GM18858 (cell line): ENCODE results near the gene LAGE3.

ENCODE experiments used
- ATAC-seq: cut with Tn5 transposase; IDR thresholded peaks from one replicate; pipeline ENCODE4 v1.9.1; 2021; ENCODE audit not compliant: unreplicated experiment

The LAGE3 gene

DNA sequence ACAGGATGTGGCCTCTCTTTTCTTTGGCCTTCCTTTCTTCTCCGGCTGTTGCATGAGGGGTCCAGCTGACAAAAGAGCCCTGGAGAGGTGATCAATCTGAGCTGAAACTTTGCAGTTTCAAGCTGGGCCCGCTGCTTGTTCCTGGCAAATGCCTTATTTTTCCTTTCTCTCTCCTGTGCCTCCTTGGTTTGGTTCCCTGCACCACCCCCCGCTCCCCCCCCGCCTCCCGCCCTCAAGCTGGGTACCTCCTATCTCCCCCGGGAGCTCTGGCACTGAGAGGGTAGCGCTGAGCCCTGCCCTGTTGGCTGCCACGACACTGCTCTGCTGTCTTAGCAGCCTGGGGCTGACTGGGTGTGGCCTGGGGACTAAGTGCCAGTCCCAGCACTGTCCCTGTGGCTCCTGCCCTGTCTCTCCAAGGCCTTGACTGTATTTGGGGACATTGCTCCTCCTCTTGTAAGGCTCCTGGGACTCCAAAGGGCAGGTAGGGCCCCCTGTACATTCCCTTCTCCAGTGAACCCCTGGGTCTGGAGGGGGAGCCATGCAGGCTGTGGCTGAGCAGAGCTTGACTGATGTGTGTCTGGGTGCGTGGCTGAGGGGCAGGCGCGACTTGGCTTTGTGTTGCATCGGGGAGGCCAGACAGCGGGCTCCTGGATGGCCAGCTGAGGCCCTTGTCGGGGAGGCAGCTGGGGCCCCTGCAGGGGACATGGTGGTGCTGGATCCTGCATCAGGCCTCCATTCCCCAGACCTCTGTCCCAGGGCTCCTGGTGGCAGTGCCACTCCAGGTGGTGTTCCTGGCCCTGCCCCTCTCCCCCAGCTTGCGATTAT lies 19.9 kb downstream of the LAGE3 start:
- ATAC-seq = no peak

DNA sequence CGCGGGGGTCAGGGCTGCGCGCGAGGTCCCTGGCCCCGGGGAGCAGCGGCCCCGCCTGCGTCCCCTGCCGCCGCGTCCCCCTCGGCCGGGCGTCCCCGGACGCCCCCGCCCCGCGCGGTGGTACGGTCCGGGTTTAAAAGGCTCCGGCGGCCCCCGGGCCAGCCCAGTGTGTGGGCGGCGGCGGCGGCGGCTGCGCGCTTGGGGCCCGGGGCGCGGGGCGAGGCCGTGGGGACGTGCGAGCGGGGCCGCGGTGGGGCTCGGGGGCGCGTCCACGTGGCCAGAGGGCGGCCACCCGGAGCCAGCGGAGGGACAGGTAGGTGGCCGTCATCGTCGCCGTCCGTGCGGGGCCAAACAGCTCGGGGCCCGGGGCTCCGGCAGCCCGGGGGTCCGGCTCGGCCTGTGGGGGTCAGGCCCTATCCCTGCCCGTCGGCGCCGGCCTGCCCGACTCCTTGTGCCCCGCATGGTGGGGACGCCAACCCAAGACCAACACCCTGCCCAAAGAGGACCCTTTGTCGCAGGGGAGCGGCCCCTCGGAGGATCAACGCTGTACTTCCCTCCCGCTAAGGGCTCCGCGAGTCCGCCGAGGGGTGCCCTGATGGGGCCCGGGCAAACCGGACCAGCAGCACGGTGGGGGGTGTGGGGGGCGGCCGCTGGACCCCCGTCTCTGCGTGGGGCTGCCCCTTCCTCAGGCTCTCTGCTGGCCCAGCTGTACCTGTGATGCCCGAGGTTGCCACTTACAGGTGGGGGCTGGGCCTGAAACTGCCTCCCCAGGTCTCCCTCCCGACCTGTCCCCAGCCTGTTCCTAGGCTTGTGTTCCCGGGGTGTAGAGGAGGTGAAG lies 20.7 kb downstream of the LAGE3 start, which contains the start of gene PLXNA3:
Gene PLXNA3, plus strand, starts transcription at position 166 of the 838 bp plus-strand sequence. CDS start 1,903 bp downstream, outside the sequence.
- no peak for ATAC-seq

DNA sequence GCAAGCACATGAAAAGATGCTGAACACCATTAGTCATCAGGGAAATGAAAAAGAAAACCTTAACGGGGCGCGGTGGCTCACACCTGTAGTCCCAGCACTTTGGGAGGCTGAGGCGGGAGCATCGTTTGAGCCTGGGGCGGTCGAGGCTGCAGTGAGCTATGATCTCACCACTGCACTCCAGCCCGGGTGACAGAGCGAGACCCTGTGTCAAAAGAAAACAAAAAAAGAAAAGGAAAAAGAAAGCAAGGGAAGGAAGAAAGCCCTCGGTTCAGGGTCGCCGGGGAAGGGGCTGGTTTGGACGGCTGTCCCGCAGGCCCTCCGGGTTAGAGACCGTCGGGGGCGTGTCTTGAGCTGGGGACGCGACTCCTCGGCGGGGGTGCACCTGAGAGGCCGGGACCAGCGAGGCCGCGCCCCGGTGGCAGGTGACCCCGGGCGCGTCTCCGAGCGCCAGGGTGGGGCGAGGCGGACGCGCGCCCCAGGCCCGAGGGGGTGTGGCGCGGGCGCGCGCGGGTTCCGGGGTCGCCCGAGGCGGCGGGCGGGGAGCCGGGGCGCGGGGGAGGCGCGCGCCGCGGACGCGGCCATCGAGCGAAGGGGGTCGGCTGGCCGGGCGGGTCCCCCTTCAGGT lies 21.5 kb downstream of the LAGE3 start:
- ATAC-seq = no peak

DNA sequence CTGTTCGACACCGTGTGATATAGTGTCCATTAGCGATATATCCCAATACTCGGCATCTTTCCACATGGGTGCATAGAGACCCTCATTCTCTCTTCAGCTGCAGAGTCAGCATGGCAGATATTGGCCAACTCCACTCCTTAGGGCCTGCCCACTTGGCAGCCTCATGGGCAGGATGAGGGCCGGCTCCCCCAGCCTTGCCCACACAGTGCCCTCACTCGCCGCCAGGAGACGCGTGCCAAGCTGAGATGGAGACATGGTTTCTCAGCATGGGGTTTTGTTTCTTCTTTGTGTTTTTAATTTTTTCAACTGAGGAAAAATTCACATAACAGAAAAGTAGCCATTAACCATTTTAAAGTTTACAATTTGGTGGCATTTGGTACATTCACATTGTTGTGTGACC lies 26.3 kb downstream of the LAGE3 start:
- no peak for ATAC-seq

DNA sequence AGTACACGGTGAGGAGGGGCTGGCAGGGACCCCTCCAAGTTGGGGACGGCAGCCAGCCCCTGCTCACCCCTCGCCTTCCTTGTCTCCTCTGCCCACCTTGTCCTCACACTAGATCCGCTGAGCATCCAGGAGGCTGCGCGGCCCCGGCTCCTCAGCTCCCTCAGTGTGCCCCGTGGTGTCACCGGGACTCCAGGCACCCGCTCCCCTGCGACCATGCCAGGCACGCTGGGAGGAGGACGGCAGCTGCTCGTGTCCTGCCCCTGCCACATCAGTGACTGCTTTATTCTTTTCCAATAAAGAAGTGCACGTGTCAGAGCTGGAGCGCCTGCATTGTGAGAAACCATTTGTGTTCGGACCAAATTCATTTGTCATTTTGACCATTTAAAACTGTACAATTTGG lies 28.8 kb downstream of the LAGE3 start:
- ATAC-seq = no peak

DNA sequence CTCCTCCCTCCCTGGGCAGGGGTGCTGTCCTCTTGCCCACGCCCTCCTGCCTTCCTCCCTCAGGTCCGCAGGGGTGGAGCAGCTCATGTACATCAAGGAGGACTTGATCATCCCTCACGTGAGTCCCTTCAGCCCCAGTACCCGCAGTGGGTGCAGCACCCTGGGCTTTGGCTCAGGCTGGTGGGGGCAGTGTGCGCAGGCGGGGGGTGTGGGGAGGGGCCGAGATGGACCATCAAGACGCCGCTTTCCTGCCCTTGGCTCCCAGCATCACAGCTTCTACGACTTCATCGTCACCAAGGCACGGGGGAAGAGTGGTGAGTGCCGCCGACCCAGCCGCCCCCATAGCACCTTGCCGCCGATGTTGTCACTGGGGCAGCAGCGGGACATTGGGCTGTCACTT lies 29.5 kb downstream of the LAGE3 start:
- no peak for ATAC-seq

DNA sequence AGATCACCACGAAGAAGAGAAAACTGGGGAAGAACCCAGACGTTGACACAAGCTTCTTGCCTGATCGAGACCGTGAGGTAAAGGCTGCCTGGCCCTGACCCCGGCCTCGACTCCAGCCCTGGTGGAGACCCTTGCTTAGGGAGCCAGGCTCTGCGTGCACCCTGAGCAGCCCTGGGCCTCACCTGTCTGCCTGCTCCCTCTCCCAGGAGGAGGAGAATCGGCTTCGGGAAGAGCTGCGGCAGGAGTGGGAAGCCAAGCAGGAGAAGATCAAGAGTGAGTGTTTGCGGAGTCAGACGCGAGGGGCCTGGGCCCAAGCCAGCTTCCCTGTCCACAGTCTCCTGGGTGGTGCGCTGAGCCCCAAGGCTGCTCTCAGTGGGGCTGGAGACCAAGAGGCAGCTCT lies 30.6 kb downstream of the LAGE3 start:
- ATAC-seq = no peak

DNA sequence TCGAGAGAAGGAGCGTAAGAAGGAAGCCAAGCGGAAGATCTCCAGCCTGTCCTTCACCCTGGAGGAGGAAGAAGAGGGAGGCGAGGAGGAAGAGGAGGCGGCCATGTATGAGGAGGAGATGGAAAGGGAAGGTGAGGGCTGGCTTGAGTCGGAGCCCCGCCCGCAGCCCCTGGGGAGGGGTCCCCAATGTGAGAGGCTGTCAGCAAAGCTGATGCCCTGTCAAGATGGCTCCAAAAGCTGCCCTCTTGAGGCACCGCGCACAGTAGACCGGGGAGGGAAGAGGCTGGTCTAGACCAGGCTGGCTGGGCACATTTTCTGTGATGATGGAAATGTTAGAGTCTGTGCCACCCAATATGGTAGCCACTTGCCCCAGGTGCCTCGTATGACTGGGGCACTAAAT lies 32.7 kb downstream of the LAGE3 start:
- ATAC-seq = no peak

DNA sequence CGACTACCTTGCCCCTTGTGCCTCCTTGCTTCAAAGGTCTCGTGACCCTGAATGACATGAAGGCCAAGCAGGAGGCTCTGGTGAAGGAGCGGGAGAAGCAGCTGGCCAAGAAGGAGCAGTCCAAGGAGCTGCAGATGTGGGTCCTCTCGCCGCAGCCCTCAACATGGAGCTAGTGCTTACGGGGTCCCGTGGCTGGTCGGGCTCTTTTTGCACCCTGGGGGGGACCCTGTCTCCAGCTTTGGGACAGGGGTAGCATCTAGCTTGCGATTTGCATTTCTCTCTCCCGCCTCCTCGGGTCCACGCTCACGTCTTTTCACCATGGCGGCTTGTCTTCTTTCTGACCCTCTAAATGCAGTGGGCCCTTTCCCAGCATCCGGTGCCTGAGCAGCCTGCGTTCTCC lies 33.3 kb downstream of the LAGE3 start:
- no peak for ATAC-seq

DNA sequence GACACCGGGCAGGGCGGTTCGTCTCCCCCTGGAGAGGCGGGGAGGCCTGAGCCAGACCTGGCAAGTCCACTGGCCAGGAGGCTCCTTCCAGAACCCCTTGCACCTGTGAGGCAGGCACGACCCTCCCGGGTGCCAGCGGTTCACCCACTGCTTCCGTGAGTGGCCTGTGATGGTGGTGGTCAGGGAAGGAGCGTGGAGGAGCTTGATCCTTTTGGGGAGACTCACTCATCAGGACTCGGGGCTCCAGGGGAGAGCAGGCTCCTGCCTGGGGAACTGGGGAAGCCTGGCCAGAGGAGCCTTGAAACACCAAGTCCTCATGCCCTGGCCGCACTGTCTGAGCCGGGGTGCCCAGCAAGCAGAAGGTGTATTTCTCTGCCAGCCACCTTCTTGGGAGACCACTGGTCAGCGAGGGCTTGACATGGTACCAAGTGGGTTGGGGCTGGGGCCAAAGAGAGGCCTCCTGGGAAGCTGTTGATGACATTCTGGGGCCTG lies 34.3 kb downstream of the LAGE3 start:
- no peak for ATAC-seq

DNA sequence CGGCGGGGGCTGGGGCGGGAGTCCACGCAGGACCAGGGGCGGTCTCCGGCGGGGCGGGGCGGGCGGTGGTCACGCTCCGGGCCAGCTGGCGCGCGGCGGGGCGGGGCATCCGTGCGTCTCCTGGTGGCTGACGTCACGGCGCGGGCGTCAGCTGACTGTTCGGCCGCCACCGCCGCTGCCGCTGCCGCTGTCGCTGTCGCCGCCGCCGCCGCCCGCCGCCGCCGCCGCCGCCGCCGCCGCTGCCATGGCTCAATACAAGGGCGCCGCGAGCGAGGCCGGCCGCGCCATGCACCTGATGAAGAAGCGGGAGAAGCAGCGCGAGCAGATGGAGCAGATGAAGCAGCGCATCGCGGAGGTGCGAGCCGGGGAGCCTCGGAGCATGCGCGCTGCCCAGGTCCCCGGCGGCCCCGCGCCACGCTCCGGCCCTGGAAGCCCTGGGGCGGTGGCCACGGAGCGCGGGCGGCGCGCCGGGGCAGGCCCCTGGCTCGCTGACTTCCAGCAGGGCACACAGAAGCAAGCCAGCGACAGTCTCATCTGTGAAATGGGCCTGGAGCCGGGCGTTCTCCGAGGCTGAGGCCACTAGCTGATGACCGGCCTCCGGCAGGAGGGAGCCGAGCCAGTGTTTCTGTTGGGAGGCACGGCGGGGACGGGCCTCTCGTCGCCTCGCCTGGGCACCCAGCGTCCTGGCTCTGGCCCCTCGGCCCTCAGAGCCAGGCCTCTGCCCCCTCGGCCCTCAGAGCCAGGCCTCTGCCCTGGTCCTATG lies 34.9 kb downstream of the LAGE3 start, which contains the start of gene FAM50A:
Gene FAM50A, plus strand, starts transcription at position 150 of the 763 bp plus-strand sequence. Its CDS starts 95 bp downstream, at position 245.
- no peak for ATAC-seq

DNA sequence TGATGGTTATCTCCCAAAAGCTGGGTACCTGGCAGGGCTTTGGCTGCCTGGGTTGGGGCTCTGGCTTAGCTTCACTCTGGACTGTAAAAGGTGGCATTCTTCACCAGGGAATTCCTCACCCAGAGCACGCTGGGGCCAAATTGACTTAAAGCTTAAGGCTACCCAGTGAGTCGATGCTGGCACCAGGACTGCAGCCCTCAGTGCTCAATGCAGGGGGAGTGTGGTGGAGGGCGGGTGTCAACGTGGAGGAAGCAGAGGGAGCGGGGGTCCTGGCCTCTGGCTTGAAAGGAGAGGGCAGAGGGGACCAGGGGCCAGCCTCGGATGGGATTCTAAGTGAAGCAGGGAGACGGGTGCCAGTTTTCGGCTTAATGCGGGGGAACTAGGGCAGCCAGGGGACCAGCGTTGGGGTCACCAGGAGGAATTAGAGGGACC lies 35.6 kb downstream of the LAGE3 start:
- no peak for ATAC-seq

DNA sequence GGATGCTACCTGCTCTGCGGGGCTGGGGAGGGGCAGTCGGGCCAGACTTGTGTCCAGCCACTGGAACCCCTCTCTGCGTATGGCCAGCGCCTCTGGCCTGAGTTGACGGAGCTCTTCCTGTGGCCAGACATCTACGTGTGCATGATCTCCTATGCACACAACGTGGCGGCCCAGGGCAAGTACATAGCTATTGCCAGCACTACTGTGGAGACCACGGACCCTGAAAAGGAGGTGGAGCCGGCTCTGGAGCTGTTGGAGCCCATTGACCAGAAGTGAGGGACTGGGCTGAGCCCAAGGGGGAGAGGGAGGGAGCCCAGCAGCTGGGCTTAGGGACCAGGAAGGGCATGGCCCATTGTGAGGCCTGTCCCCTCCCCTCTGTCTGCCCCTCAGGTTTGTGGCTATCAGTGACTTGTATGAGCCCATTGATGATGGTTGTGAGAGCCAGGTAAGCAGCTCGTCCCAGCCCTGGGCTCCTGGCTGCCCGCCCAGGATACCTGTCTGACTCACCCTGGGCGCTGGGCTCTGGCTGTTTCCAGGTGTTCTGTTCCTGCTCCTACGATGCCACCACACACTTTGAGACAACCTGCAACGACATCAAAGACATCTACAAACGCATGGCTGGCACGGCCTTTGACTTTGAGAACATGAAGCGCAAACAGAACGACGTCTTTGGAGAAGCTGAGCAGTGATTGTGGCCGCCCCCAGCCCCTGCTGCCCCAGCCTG lies 36.9 kb downstream of the LAGE3 start:
- no peak for ATAC-seq

DNA sequence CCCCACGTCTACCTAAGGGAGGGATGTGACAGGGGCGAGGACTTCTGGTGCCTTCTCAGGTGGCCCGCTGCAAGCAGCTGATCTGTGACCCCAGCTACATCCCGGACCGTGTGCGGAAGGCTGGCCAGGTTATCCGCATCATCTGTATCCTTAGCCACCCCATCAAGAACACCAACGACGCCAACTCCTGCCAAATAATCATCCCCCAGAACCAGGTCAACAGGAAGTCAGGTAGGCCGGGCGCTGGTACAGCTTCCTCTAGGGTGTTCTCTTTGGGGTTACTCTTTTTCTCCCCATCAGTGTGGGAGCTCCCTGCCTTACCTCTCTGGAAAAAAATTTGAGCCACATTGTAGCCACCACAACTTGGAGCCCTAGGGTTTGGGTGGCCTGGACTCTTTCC lies 37.5 kb downstream of the LAGE3 start:
- no peak for ATAC-seq

DNA sequence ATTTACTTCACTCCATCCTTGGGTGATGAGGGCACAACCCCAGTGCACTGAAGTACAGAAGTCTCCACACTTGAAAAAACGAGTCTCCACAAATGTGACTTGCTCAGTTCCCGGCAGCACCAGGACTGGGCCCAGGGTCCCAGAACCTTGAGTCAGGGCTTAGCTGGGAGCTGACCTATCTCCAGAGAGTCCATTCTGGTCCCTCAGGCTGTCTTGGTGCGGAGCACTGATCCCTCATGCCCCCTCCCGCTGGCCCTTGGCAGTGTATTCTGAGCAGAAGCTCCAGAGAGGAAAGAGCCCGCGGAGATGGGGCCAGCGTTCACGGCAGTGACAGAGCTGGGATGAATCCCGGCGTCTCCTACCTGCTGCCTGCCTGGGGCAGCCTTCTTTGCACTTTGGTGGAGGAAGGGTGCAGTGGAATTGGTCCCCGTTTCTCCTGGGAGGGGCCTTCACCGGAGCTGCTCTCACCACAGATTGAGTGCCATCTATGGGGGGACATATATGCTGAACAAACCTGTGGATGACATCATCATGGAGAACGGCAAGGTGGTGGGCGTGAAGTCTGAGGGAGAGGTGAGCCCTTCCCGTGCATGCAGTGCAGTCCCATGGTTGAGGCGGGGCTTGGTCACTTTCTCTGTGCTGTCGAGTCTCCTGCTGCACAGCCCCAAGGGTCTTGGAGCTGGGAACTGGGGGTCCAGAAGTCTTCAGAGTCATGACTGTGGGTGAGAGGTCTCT lies 38.3 kb downstream of the LAGE3 start:
- no peak for ATAC-seq

DNA sequence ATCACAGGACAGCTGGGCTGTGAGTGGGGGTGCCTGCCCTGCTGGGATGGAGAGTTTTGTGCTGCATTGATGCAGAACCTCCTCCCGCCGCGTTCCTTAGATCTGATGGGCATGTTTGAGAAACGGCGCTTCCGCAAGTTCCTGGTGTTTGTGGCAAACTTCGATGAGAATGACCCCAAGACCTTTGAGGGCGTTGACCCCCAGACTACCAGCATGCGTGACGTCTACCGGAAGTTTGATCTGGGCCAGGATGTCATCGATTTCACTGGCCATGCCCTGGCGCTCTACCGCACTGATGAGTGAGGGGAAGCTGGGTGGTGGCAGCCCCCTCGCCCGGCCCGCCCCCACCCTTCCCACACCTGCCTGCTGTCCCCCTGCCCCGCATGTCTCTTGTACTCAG lies 39.2 kb downstream of the LAGE3 start:
- ATAC-seq = no peak

DNA sequence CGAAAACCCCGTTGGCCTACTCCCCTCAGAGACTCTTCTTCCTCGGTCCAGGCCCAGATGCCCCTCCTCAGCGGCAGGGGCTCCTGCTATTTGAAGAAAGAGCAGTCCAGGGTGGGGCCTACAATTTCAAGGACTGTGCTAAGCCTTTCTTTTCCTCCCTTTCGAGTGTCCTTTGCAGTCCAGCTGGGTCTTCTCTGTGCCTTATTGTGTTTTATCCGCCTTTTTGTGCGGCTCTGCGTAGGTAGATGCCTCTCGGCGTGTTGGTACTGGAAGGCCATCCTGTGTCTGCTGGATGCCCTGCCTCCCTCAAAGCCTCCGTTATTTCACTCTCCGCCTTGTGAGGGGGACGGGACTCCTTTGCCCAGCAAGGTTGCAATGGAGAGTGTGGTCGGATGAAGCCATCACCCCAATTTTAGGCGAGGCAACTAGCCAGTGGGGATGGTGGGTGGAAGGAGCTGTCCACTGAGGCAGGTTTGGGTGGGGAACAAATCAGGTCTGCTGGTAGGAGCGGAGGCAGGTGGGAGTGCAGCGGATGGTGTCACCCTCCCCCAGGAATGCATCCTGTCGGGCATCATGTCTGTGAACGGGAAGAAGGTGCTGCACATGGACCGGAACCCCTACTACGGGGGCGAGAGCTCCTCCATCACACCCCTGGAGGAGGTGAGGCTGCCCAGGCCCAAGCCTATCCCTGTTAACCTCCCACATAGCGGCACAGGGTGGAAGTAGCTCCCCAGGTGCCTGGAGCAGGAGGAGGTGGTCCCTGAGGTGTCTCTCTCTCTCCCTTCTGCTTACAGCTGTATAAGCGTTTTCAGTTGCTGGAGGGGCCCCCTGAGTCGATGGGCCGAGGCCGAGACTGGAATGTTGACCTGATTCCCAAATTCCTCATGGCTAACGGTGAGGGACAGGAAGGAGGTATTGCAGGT lies 40.8 kb downstream of the LAGE3 start:
- ATAC-seq = no peak
